GM18505 (cell line): ENCODE measurements around the gene ARRDC2.
"Not testable (repeated sequence)": the region's sequence is repeated elsewhere in the genome, so short reads cannot be mapped to it uniquely, and the experiment has no call there.

Source experiments
- ATAC-seq: cut with Tn5 transposase; IDR thresholded peaks from one replicate; pipeline ENCODE4 v1.9.1; 2021; ENCODE audit not compliant: unreplicated experiment
- POLR2A ChIP-seq: IDR thresholded peaks from 4 replicates; pipeline ENCODE4 v1.6.1; 2011; ENCODE audit warnings: borderline replicate concordance; ENCODE audit not compliant: insufficient read depth, insufficient read length; ENCODE audit errors: extremely low read depth

ARRDC2 gene

GRCh38 chr19:18000480-18000914, 7.5 kb upstream of the ARRDC2 start:
- ATAC-seq = peak; percentile 8

DNA sequence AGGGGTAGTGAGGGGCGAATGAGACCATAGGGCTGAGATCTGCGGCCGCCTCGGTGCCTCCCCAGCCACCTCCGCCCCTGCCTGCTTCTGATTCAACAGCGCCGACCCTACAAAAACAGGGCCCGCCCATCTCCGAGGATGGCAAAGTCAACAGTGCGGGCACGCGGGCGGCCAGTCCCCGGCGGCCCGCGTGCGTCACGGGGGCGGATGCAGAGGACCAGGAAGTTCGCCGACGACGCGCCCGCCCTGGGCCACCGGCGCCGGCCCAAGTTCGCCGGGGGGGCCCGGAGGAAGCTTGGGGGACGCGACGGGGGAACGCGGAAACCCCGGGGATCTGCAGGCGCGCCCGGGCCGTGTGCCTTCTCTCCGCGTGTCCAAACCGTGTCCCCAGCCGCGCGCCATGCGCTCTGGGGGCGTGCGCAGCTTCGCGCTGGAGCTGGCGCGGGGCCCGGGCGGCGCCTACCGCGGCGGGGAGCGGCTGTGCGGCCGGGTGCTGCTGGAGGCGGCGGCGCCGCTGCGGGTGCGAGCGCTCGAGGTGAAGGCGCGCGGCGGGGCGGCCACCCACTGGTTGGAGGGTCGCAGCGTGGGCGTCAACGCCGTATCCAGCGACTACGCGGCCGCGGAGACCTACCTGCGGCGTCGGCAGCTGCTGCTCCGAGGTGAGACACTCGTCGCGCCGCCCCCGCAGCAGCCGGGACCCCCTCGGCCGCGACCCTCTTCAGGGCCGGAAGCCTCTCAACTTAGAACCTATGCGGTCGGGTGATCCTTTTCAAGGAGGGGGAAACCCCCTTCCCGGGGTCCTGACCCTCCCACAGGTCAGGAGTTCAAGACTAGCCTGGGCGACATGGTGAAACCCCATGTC, 6.8 kb upstream of the ARRDC2 start:
- peak; percentile 69 for TF ChIP-seq POLR2A
- ATAC-seq = peak; percentile 59

More at GRCh38 chr19:18000480-18000914, 7.5 kb upstream of the ARRDC2 start:
- no peak for TF ChIP-seq POLR2A

- no peak for ATAC-seq
- no peak for TF ChIP-seq POLR2A
Measured at GRCh38 chr19:18001777-18002345, 6.1 kb upstream of the ARRDC2 start.

- ATAC-seq = no peak
- TF ChIP-seq POLR2A = no peak
Measured at GRCh38 chr19:18002347-18002850, 5.6 kb upstream of the ARRDC2 start.

- ATAC-seq = not testable (repeated sequence)
Measured at GRCh38 chr19:18005750-18006149, 2.2 kb upstream of the ARRDC2 start.

DNA sequence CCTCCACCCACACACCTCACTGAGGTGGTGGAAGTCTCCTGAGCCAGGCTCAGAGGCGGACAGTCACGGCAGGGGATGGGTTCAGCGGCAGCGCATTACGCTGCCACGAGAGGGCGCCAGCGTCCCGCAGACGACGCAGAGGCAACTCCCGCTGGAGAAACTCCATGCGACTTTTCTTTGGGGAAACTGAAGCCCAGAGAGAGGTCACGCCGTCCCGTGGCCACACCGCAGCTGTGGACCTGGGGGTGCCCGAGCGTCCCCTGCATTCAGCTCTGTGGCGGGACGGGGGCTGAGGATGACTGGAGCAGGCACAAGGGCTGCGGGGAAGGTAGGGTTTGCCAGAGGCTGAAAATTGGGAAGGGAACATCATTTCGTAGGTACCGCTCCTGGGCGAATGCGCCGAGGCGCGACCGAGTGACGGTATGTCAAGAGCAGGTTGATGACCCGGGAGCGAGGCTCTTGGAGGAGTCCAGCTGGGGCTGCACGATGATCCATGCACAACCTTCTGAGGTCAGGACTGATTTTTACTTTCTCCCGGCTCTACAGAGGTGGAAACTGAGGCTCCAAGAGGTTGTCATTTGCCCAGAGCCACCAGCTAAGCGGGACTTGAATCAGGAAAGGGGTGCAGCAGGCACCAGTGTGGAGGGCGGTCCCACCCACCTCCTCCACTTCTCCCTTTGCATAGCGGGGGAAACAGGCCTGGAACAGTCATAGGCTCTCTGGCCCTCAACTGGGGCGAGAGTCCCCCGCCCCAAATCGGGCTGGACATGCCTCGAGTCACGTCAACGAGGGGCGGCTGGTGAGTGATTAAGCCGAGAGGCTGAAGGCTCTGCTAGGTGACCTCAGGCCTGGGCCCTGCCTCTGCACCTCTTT, 690 bp upstream of the ARRDC2 start:
- ATAC-seq = no peak

DNA sequence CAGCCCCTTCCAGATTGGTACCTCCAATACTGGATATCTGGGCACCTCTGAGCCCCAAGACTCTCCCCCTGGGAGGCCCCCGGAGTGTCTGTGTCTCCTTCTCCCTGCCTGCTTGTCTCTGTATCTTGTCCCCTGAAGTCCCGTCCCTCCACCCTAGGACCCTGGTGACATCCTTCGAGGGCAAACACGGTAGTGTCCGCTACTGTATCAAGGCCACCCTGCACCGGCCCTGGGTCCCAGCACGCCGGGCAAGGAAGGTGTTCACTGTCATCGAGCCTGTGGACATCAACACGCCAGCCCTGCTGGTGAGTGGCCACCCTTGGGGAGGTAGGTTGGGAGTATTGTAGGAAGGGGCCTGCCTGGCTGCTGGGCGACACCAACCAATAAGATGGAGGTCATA, 844 bp downstream of the ARRDC2 start:
- ATAC-seq = no peak
- no peak for TF ChIP-seq POLR2A

More for the DNA sequence above, 690 bp upstream of the ARRDC2 start:
- no peak for TF ChIP-seq POLR2A

- no peak for TF ChIP-seq POLR2A
- ATAC-seq = no peak
Measured at GRCh38 chr19:18009412-18010066, 1.6 kb downstream of the ARRDC2 start.

GRCh38 chr19:18010149-18010548, 2.2 kb downstream of the ARRDC2 start:
- no peak for TF ChIP-seq POLR2A
- no peak for ATAC-seq

DNA sequence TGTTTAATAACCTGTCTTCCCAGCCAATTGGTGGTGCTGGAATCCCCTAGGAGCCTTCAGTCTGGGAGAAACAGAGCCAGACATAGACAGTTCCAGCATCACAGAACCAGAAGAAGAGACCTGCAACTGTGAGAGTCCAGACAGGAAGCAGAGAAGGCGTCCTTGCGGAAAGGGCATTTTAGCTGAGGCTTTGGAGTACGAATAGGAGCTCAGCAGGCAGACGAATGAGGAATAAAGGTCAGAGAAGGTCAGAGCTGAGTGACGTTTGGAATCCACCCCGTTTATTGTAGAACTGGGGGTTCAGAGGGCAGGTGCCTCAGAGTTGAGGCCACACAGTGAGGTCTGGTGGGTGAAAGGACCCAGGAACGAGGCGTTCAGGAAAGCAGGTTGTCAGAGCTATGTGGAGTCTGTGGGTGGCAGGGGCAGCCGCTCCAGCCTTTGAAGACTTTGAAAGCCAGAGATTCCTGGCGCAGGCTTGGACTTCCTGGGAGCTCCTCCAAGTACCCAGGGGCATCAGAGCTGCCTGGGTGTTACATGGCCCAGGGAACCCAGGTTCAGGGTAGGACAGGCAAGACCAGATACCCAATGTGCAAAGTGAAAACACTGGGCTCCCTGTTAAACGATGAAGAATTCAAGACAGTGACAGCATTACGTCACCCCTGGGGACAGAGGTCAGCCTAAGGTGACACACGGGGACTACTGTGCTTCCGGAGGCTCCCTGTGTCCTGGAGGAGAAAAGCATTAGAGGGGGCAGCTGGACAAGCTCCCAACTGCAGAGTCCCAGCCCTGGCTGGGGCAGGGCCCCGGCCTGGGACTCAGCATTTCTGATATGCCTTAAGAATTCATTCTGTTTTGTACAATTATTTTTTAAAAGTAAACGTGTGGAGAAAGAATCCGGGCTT, 5.5 kb downstream of the ARRDC2 start:
- ATAC-seq = no peak
- TF ChIP-seq POLR2A = no peak

DNA sequence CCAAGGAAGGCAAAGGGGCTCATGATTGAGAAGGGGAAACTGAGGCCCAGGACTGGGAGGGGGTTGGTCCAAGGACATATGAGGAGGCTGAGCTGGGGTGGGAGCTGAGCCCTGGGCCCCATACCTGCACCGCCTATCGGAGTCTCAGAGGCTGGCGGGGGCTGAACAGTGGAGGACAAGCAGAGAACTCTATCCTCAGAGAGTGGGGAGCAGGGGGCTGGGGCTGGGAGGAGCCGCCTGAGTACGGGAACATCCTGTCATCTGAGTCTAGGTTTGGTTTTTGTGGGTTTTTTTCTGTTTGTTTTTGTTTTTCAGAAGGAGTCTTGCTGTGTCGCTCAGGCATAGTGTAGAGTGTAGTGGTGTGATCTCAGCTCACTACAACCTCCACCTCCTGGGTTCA, 6.2 kb downstream of the ARRDC2 start:
- TF ChIP-seq POLR2A = no peak
- ATAC-seq = no peak

GRCh38 chr19:18016209-18016910, 8.4 kb downstream of the ARRDC2 start:
- no peak for TF ChIP-seq POLR2A
- ATAC-seq = no peak
